HEK293 (cell line): Measurements from ENCODE around the gene DAAM2.

Experiments used
- CTCF ChIA-PET: fragments of 350-600 bp; formaldehyde crosslinking; extraction: SDS; loops from one replicate; lab custom pipeline; 2021; ENCODE audit warnings: antibody characterized with exemption; lab: Yijun Ruan, JAX
- POLR2A ChIA-PET: fragments of 300-600 bp; formaldehyde crosslinking; extraction: SDS; loops from one replicate; lab custom pipeline; 2020; ENCODE audit warnings: antibody characterized with exemption, inconsistent platforms; lab: Yijun Ruan, JAX
- H3K27ac ChIP-seq: fragments of 200-500 bp; sonication (Bioruptor generic); 2 replicates; pipeline ENCODE4 v1.5.1; 2014; ENCODE audit warnings: low read depth, low read length, control low read depth, inconsistent platforms; ENCODE audit errors: extremely low read depth
- H3K36me3 ChIP-seq, 2 experiments: fragments of 200-500 bp in 1 of 2; sonication (Bioruptor generic) in 1 of 2; 1 replicate in 1 of 2; 2 replicates in 1 of 2; pipeline ENCODE4 v1.5.1; 2014 to 2017; ENCODE audit warnings: inconsistent platforms in 2 of 2, low read length in 2 of 2; ENCODE audit not compliant: control insufficient read depth in 2 of 2, insufficient read depth in 1 of 2
- H3K4me1 ChIP-seq: fragments of 200-500 bp; sonication (Bioruptor generic); 2 replicates; pipeline ENCODE4 v1.5.1; 2014; ENCODE audit warnings: mild to moderate bottlenecking, low read length, inconsistent platforms; ENCODE audit not compliant: control insufficient read depth, insufficient read depth
- H3K4me3 ChIP-seq: 2 replicates; pipeline ENCODE4 v1.5.1; 2011; ENCODE audit warnings: low read depth, mild to moderate bottlenecking, control low read depth, low read length, moderate library complexity
- H3K9me3 ChIP-seq: fragments of 200-500 bp; sonication (Bioruptor generic); 2 replicates; pipeline ENCODE4 v1.5.1; 2014; ENCODE audit warnings: low read depth, low read length, inconsistent platforms; ENCODE audit not compliant: control insufficient read depth, insufficient read depth
- FEZF1 ChIP-seq: fragments of 450-650 bp; formaldehyde crosslinking; IDR thresholded peaks from 2 replicates; pipeline ENCODE4 v1.5.1; 2016; ENCODE audit warnings: missing biosample characterization, missing genetic modification characterization
- GLIS2 ChIP-seq: fragments of 450-650 bp; formaldehyde crosslinking; IDR thresholded peaks from 2 replicates; pipeline ENCODE4 v1.5.1; 2016; ENCODE audit warnings: missing biosample characterization, missing genetic modification characterization
- IKZF3 ChIP-seq: fragments of 450-650 bp; IDR thresholded peaks from 2 replicates; pipeline ENCODE4 v1.5.0; 2018; ENCODE audit warnings: missing biosample characterization, mild to moderate bottlenecking, missing genetic modification characterization, moderate library complexity
- KLF1 ChIP-seq: fragments of 450-650 bp; formaldehyde crosslinking; IDR thresholded peaks from 2 replicates; pipeline ENCODE4 v1.5.1; 2016; ENCODE audit warnings: missing biosample characterization, missing genetic modification characterization
- MYNN ChIP-seq: fragments of 450-650 bp; formaldehyde crosslinking; IDR thresholded peaks from 2 replicates; pipeline ENCODE4 v1.5.1; 2016; ENCODE audit warnings: missing biosample characterization, missing genetic modification characterization, borderline replicate concordance
- OVOL3 ChIP-seq: fragments of 450-650 bp; formaldehyde crosslinking; IDR thresholded peaks from 2 replicates; pipeline ENCODE4 v1.5.1; 2016; ENCODE audit warnings: missing biosample characterization, missing genetic modification characterization
- ZFHX2 ChIP-seq: fragments of 450-650 bp; formaldehyde crosslinking; conservative IDR thresholded peaks from 2 replicates; pipeline ENCODE4 v1.5.1; 2016; ENCODE audit warnings: missing biosample characterization, missing genetic modification characterization
- ZNF133 ChIP-seq: fragments of 450-650 bp; formaldehyde crosslinking; IDR thresholded peaks from 2 replicates; pipeline ENCODE4 v1.5.1; 2016; ENCODE audit warnings: missing biosample characterization, missing genetic modification characterization
- ZNF174 ChIP-seq: fragments of 450-650 bp; formaldehyde crosslinking; IDR thresholded peaks from 2 replicates; pipeline ENCODE4 v1.5.0; 2017; ENCODE audit warnings: missing biosample characterization, mild to moderate bottlenecking, missing genetic modification characterization
- ZNF266 ChIP-seq: fragments of 450-650 bp; formaldehyde crosslinking; IDR thresholded peaks from 2 replicates; pipeline ENCODE4 v1.5.1; 2016; ENCODE audit warnings: missing biosample characterization, missing genetic modification characterization, low read depth
- ZNF311 ChIP-seq: fragments of 450-650 bp; formaldehyde crosslinking; IDR thresholded peaks from 2 replicates; pipeline ENCODE4 v1.5.1; 2017; ENCODE audit warnings: missing biosample characterization, missing genetic modification characterization, borderline replicate concordance
- ZNF530 ChIP-seq: fragments of 450-650 bp; formaldehyde crosslinking; IDR thresholded peaks from 2 replicates; pipeline ENCODE4 v1.5.1; 2016; ENCODE audit warnings: low read depth, missing biosample characterization, missing genetic modification characterization
- ZNF561 ChIP-seq: fragments of 450-650 bp; IDR thresholded peaks from 2 replicates; pipeline ENCODE4 v1.5.1; 2018; ENCODE audit warnings: missing biosample characterization, missing genetic modification characterization, borderline replicate concordance
- ZNF571 ChIP-seq: fragments of 450-650 bp; formaldehyde crosslinking; IDR thresholded peaks from 2 replicates; pipeline ENCODE4 v1.5.0; 2017; ENCODE audit warnings: missing biosample characterization, missing genetic modification characterization
- ZNF747 ChIP-seq: fragments of 450-650 bp; formaldehyde crosslinking; IDR thresholded peaks from 2 replicates; pipeline ENCODE4 v1.5.1; 2016; ENCODE audit warnings: missing biosample characterization, missing genetic modification characterization
- ZSCAN16 ChIP-seq: fragments of 450-650 bp; formaldehyde crosslinking; IDR thresholded peaks from 2 replicates; pipeline ENCODE4 v1.5.1; 2016; ENCODE audit warnings: missing biosample characterization, missing genetic modification characterization
- TF ChIP-seq, protein P1 (sequence below): fragments of 450-650 bp; formaldehyde crosslinking; IDR thresholded peaks from 2 replicates; pipeline ENCODE4 v1.5.1; 2017; ENCODE audit warnings: missing biosample characterization, mild to moderate bottlenecking, missing genetic modification characterization, moderate library complexity
- TF ChIP-seq, protein P2 (sequence below): fragments of 450-650 bp; IDR thresholded peaks from 2 replicates; pipeline ENCODE4 v1.5.1; 2018; ENCODE audit warnings: missing biosample characterization, missing genetic modification characterization
- TF ChIP-seq, protein P3 (sequence below): fragments of 450-650 bp; formaldehyde crosslinking; IDR thresholded peaks from 2 replicates; pipeline ENCODE4 v1.5.1; 2016; ENCODE audit warnings: missing biosample characterization, missing genetic modification characterization
- TF ChIP-seq, protein P4 (sequence below): fragments of 450-650 bp; formaldehyde crosslinking; optimal IDR thresholded peaks from 2 replicates; pipeline ENCODE3; 2016; ENCODE audit warnings: missing biosample characterization, mild to moderate bottlenecking, missing genetic modification characterization
- TF ChIP-seq, protein P5 (sequence below): fragments of 450-650 bp; formaldehyde crosslinking; IDR thresholded peaks from 2 replicates; pipeline ENCODE4 v1.5.1; 2016; ENCODE audit warnings: missing biosample characterization, missing genetic modification characterization
- TF ChIP-seq, protein P6 (sequence below): fragments of 450-650 bp; formaldehyde crosslinking; IDR thresholded peaks from 2 replicates; pipeline ENCODE4 v1.5.1; 2017; ENCODE audit warnings: missing biosample characterization, missing genetic modification characterization
- TF ChIP-seq, protein P7 (sequence below): fragments of 450-650 bp; formaldehyde crosslinking; IDR thresholded peaks from 2 replicates; pipeline ENCODE4 v1.5.1; 2016; ENCODE audit warnings: missing biosample characterization, missing genetic modification characterization

Gene DAAM2

DNA sequence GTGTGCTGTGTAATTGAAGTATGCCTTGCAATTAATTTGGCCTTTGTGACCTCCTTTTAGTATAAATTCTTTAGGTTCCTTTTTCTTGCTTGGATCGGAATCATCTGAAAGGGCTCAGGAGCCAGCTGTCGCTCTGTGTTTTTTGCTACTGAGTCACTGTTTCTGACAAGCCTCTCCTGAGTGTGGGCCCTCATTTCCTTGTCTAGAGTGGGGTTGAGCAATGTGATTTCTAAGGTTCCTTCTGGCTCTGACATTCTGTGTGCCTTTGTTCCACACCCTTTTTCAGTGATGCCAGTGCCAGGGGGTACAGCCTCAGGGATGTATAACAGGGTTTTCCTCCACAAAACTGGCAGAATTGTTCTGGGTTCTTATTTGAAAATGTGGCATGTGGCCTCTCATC lies 26.5 kb downstream of the DAAM2 start (continued):
- TF ChIP-seq, protein P1, sequence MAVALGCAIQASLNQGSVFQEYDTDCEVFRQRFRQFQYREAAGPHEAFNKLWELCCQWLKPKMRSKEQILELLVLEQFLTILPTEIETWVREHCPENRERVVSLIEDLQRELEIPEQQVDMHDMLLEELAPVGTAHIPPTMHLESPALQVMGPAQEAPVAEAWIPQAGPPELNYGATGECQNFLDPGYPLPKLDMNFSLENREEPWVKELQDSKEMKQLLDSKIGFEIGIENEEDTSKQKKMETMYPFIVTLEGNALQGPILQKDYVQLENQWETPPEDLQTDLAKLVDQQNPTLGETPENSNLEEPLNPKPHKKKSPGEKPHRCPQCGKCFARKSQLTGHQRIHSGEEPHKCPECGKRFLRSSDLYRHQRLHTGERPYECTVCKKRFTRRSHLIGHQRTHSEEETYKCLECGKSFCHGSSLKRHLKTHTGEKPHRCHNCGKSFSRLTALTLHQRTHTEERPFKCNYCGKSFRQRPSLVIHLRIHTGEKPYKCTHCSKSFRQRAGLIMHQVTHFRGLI, result no peak
- TF ChIP-seq ZNF530 (tag by site-specific recombination) (no peak), FEZF1 (tag by site-specific recombination) (no peak), OVOL3 (tag by site-specific recombination) (no peak)

DNA sequence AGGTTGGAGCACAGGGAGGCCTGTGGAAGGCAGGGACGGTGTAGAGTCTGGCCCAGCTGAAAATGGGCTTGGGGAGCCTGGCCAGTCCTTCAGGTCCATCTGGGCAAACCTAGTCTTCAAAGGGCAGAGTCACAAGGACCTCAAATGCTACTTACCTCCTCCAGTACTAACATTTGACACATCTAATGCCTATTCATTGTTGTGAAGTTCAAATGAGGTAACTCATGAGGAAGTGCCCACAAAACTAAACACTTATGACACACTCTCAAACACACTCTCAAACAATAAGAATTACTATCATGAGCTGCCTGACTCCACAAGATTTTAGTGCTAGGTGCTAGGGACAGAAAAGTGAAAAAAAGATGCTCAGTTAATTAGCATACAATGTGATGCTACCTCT lies 27.1 kb downstream of the DAAM2 start:
- POLR2A ChIA-PET, result no interaction called here
- TF ChIP-seq, protein P2, sequence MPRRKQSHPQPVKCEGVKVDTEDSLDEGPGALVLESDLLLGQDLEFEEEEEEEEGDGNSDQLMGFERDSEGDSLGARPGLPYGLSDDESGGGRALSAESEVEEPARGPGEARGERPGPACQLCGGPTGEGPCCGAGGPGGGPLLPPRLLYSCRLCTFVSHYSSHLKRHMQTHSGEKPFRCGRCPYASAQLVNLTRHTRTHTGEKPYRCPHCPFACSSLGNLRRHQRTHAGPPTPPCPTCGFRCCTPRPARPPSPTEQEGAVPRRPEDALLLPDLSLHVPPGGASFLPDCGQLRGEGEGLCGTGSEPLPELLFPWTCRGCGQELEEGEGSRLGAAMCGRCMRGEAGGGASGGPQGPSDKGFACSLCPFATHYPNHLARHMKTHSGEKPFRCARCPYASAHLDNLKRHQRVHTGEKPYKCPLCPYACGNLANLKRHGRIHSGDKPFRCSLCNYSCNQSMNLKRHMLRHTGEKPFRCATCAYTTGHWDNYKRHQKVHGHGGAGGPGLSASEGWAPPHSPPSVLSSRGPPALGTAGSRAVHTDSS (tag by site-specific recombination), result no peak
- TF ChIP-seq ZNF174 (tag by site-specific recombination) (no peak), KLF1 (tag by site-specific recombination) (no peak), ZNF747 (tag by site-specific recombination) (no peak), ZNF571 (tag by site-specific recombination) (no peak), ZNF133 (no peak), MYNN (tag by site-specific recombination) (no peak), ZNF311 (no peak), IKZF3 (no peak)
- TF ChIP-seq, protein P3, sequence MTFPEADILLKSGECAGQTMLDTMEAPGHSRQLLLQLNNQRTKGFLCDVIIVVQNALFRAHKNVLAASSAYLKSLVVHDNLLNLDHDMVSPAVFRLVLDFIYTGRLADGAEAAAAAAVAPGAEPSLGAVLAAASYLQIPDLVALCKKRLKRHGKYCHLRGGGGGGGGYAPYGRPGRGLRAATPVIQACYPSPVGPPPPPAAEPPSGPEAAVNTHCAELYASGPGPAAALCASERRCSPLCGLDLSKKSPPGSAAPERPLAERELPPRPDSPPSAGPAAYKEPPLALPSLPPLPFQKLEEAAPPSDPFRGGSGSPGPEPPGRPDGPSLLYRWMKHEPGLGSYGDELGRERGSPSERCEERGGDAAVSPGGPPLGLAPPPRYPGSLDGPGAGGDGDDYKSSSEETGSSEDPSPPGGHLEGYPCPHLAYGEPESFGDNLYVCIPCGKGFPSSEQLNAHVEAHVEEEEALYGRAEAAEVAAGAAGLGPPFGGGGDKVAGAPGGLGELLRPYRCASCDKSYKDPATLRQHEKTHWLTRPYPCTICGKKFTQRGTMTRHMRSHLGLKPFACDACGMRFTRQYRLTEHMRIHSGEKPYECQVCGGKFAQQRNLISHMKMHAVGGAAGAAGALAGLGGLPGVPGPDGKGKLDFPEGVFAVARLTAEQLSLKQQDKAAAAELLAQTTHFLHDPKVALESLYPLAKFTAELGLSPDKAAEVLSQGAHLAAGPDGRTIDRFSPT (tag by site-specific recombination), result no peak
- TF ChIP-seq, protein P4, sequence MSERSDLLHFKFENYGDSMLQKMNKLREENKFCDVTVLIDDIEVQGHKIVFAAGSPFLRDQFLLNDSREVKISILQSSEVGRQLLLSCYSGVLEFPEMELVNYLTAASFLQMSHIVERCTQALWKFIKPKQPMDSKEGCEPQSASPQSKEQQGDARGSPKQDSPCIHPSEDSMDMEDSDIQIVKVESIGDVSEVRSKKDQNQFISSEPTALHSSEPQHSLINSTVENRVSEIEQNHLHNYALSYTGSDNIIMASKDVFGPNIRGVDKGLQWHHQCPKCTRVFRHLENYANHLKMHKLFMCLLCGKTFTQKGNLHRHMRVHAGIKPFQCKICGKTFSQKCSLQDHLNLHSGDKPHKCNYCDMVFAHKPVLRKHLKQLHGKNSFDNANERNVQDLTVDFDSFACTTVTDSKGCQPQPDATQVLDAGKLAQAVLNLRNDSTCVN (tag by site-specific recombination), result no peak
- Histone ChIP-seq H3K4me1 (peaks cover 4% of the 10 kb centered on the region), H3K4me3 (no peak overlapping the region), H3K36me3 (peaks cover 0 to 12% of the 10 kb centered on the region in 2 experiments; a peak in 1 of 3 replicates), H3K9me3 (no peaks in the 10 kb centered on the region), H3K27ac (no peak overlapping the region)
- CTCF ChIA-PET, result interaction anchor here (0.6 to 1.2 kb wide), 2 partner anchors 23 to 46 kb away, joined by 5 read pairs; no protein-coding TSS in a partner anchor

DNA sequence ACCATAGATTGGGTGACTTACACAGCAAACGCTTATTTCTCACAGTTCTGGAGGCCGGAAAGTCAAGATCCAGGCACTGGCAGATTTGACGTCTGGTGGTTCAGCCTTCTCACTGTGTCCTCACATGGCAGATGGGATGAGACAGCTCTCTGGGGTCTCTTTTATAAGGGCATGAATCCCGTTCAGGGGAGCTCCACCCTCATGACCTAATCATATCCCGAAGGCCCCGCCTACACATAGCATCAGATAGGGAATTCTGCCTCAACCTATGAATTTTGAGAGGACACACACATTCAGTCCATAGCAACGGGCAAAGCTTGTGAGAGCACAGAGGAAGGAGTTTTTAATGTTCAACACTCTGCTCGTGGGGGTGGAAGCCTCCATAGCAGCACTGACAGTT lies 27.5 kb downstream of the DAAM2 start:
- Histone ChIP-seq H3K36me3 (peaks cover 0 to 9% of the 10 kb centered on the region in 2 experiments; a peak in 1 of 3 replicates), H3K9me3 (no peaks in the 10 kb centered on the region), H3K4me3 (no peak overlapping the region), H3K4me1 (peaks cover 9% of the 10 kb centered on the region), H3K27ac (no peak overlapping the region)
- ChIA-PET POLR2A (no interaction called here), CTCF (interaction anchor here (0.6 to 1.3 kb wide), 3 partner anchors 23 to 46 kb away, joined by 4 to 5 read pairs (median 5); no protein-coding TSS in a partner anchor)
- TF ChIP-seq ZFHX2 (tag by site-specific recombination), result no peak
- TF ChIP-seq ZNF561 (tag by site-specific recombination), result no peak
- TF ChIP-seq, protein P5, sequence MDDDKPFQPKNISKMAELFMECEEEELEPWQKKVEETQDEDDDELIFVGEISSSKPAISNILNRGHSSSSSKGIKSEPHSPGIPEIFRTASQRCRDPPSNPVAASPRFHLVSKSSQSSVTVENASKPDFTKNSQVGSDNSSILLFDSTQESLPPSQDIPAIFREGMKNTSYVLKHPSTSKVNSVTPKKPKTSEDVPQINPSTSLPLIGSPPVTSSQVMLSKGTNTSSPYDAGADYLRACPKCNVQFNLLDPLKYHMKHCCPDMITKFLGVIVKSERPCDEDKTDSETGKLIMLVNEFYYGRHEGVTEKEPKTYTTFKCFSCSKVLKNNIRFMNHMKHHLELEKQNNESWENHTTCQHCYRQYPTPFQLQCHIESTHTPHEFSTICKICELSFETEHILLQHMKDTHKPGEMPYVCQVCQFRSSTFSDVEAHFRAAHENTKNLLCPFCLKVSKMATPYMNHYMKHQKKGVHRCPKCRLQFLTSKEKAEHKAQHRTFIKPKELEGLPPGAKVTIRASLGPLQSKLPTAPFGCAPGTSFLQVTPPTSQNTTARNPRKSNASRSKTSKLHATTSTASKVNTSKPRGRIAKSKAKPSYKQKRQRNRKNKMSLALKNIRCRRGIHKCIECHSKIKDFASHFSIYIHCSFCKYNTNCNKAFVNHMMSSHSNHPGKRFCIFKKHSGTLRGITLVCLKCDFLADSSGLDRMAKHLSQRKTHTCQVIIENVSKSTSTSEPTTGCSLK (tag by site-specific recombination), result no peak
- no peak for TF ChIP-seq ZSCAN16 (tag by site-specific recombination)
- TF ChIP-seq GLIS2 (tag by site-specific recombination), result no peak
- TF ChIP-seq, protein P6, sequence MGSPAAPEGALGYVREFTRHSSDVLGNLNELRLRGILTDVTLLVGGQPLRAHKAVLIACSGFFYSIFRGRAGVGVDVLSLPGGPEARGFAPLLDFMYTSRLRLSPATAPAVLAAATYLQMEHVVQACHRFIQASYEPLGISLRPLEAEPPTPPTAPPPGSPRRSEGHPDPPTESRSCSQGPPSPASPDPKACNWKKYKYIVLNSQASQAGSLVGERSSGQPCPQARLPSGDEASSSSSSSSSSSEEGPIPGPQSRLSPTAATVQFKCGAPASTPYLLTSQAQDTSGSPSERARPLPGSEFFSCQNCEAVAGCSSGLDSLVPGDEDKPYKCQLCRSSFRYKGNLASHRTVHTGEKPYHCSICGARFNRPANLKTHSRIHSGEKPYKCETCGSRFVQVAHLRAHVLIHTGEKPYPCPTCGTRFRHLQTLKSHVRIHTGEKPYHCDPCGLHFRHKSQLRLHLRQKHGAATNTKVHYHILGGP (tag by site-specific recombination), result no peak
- TF ChIP-seq ZNF266 (tag by site-specific recombination), result no peak
- TF ChIP-seq, protein P7, sequence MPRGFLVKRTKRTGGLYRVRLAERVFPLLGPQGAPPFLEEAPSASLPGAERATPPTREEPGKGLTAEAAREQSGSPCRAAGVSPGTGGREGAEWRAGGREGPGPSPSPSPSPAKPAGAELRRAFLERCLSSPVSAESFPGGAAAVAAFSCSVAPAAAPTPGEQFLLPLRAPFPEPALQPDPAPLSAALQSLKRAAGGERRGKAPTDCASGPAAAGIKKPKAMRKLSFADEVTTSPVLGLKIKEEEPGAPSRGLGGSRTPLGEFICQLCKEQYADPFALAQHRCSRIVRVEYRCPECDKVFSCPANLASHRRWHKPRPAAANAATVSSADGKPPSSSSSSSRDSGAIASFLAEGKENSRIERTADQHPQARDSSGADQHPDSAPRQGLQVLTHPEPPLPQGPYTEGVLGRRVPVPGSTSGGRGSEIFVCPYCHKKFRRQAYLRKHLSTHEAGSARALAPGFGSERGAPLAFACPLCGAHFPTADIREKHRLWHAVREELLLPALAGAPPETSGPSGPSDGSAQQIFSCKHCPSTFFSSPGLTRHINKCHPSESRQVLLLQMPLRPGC (tag by site-specific recombination), result no peak
